NCI-H1048 (cell line): ENCODE data around the gene SEPHS2.
"Not testable (repeated sequence)": the region's sequence is repeated elsewhere in the genome, so short reads cannot be mapped to it uniquely, and the experiment has no call there.

Experiments used
- DNase-seq: peaks from one replicate; lab custom pipeline; 2025; lab: John Stamatoyannopoulos, UW

SEPHS2 gene

DNA sequence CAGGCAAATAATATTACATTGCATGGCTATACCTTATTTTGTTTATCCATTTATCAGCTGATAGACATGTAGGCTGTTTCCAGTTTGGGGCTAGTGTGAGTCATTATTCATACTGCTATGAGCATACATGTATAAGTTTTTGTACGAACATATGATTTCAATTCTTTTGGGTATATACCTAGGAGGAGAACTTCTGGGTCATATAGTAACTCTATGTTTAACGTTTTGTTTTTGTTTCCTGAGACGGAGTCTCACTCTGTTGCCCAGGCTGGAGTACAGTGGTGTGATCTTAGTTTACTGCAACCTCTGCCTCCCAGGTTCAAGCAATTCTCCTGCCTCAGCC is 24.5 kb upstream of the SEPHS2 start:
- DNase-seq = no peak

DNA sequence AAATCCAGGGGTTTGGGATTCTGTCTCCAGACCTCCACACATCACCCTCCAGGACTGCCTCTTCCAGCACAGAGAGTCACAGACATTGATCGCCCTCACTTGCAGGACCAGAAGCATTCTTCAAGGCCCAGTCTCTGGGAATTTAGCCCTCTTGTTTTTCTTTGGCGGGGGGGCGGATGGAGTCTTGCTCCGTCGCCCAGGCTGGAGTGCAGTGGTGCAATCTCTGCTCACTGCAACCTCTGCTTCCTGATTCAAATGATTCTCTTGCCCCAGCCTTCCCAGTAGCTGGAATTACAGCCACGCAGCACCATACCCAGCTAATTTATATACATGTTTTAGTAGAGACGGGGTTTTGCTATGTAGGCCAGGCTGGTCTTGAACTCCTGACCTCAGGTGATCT is 18.4 kb upstream of the SEPHS2 start:
- DNase-seq = no peak

DNA sequence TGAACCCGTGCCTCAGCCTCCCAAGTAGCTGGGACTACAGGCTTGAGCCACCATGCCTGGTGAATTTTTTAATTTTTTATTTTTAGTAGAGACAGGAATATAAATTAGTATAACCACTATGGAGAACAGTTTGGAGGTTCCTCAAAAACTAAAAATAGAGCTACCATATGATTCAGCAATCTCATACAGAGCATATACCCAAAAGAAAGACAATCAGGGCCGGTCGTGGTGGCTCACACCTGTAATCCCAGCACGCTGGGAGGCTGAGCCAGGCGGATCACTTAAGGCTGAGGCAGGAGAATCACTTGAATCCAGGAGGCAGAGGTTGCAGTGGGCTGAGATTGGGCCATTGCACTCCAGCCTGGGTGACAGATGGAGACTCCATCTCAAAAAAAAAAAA is 15.8 kb upstream of the SEPHS2 start:
- not testable (repeated sequence) for DNase-seq

DNA sequence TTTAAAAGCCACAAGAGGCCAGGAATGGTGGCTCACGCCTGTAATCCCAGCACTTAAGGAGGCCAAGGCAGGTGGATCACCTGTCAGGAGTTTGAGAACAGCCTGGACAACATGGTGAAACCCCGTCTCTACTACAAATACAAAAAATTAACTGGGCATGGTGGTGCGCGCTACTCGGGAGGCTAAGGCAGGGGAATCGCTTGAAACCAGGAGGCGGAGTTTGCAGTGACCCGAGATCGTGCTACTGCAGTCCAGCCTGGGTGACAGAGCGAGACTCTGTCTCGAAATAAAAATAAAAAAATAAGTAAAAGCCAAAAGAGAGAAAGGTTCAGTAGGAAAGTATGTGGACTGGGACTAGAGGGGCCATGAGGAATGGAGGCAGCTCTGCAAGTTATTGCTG is 13.8 kb upstream of the SEPHS2 start:
- DNase-seq = no peak

DNA sequence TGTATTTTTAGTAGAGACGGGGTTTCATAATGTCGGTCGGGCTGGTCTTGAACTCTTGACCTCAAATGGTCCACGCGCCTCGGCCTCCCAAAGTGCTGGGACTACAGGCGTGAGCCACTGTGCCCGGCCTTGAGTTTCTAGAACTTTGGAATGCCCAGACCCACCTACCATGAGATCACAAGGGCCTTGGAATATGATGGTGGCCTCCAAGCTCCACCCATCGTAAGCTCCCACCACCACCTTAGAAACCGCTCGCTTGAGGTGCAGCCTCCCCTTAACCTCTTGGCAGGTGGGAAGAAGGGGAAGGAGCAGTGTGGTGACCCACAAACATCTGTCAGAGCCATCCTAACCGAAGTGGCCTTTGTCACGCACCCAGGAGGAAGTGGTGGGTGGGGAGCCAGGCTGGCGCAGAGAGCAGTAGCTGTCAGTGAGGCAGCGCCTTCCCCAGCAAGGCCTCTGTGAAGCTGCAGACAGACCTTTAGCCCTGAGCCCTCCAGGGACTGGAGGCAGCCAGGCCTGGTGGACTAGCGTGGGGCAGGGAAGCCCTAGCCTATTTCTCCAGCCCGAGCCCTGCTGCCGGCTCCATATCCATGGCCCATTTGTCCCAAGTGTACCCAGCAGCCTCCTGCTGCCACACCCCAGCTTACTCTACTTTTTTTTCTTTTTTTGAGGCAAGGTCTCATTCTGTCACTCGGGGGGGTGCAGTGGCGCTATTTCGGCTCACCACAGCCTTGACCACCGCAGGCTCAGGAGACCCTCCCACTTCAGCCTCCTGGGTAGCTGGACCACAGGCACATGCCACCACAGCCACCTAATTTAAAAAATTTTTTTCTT is 13.1 kb upstream of the SEPHS2 start:
- no peak for DNase-seq

DNA sequence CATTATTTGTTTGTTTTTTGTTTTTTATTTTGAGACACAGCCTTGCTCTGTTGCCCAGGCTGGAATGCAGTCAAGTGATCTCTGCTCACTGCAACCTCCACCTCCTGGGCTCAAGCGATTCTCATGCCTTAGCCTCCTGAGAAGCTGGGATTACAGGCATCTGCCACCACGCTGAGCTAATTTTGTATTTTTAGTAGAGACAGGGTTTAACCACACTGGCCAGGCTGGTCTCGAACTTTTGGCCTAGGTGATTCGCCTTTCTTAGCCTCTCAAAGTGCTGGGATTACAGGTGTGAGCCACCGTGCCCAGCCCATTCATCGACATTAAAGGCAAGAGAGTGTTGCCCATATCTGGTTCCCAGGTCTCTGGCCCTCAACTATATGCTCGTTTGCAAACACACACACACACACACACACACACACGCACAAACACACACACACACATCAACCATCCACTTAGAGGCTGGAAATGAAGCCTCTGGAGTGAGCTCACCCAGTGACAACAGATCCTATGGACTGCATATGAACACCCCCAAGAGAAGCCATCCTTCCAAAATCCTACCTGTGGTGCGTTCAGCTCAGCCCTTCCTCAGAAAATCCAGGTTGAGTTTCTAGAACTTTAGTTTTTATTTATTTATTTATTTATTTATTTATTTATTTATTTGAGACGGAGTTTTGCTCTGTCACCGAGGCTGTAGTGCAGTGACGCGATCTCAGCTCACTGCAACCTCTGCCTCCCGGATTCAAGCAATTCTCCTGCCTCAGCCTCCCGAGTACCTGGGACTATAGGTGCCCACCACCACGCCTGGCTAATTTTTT is 12.3 kb upstream of the SEPHS2 start:
- DNase-seq = no peak

DNA sequence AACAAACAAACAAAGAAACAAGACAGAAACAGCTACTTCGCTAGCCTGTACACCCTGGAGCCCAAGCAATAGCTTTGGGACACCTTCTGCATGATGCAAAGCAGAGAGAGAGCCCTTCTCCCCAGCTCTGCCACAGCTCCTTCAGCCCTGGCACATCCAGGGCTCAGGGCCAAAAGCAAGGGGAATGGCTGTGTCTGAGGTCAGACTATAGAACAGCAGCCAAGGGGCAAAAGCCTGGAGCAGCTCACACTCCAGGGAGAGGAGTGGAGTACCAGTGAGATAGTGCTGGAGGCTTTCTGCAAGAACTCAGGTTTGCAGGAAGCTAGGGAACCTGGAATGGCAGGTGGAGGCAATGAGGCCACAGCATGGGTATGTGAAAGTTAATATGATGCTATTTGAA is 11.6 kb upstream of the SEPHS2 start:
- no peak for DNase-seq

DNA sequence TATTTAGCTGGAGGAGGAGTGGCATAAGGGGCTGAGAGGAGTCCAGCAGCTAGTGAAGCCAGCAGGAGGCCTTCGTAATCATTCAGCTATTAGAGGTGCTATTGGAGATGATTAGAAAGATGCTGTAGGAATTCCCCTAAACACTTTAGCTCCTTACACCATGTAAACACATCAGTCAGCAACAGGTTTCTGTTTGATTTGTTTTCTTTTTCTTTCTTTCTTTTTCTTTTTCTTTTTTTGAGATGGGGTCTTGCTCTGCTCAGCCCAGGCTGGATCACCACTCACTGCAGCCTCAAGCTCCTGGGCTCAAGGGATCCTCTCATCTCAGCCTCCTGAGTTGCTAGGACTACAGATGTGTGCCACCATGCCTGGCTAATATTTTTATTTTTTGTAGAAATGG is 10.6 kb upstream of the SEPHS2 start:
- no peak for DNase-seq

DNA sequence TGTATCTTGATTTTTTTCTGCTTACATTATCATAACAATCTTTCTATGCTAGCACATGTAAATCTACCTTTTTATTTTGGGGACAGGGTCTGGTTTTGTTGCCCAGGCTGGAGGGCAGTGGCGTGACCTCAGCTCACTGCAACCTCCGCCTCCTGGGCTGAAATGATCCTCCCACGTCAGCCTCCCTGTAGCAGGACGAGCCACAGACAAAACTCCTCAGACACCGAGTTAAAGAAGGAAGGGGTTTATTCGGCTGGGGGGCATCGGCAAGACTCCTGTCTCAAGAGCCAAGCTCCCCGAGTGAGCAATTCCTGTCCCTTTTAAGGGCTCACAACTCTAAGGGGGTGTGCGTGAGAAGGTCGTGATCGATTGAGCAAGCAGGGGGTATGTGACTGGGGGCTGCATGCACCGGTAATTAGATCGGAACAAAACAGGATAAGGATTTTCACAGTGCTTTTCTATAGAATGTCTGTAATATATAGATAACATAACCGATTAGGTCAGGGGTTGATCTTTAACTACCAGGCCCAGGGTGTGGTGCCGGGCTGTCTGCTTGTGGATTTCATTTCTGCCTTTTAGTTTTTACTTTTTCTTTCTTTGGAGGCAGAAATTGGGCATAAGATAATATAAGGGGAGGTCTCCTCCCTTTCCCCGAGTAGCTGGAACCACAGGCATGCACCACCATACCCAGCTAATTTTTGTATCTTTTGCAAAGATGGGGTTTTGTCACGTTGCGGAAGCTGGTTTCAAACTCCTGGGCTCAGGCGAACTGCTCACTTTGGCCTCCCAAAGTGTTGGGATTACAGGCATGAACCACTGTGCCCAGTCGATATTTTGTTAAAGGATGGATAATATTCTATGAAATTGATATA is 7.3 kb upstream of the SEPHS2 start:
- not testable (repeated sequence) for DNase-seq

DNA sequence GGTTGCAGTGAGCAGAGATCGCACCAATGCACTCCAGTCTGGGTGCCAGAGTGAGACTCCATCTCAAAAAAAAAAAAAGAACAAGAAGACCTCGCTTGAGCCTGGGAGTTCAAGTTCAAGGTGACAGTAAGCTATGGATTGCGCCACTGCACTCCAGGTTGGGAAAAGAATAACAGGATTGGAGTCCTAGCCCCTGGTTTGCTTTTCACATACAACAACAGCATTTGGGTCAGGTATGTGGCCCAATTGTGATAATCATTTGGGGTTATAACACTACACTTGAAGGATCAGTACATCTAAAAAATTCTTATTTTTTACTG is 3.4 kb upstream of the SEPHS2 start:
- DNase-seq = no peak

DNA sequence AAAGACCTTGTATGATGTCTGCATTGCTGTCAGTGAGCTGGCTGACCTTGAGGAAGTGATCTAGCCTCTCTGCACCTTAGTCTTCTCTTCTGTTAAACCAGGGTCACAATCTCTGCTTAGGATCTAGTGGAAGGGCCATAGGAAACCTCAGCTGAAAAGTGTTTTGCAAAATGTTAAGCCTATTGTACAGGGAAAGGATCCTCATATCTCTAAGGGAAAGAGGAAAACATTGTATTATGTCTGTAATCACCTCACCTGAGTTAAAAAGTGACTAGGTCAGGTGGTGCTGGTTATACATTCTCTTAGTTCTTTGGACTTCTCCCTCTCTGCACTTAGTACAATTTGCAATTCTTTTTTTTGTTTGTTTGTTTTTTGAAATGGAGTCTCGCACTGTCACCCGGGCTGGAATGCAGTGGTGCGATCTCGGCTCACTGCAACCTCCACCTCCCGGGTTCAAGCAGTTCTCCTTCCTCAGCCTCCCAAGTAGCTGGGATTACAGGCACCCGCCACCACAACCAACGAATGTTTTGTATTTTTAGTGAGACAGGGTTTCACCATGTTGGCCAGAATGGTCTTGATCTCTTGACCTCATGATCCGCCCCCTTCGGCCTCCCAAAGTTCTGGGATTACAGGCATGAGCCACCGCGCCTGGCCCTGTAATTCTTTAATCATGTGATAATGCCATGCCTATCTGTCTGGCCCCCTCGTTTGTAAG is 2.0 kb upstream of the SEPHS2 start:
- no peak for DNase-seq

DNA sequence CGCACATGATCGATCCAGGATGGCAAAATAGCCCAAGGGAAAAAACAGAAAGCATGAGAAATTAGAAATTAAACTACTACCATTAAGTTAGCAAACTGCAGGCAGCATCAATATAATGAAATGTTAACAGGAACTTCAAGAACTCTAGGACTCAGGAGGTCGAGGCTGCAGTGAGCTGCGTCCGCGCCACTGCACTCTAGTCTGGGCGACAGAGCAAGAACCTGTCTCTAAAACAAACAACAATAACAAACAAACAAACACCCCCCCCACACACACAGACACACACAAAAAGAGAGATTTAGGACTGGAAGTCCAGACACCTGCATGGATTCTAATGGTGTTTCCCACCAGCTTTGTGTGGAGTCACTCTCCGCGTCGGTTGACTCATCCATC is 525 bp upstream of the SEPHS2 start:
- no peak for DNase-seq

DNA sequence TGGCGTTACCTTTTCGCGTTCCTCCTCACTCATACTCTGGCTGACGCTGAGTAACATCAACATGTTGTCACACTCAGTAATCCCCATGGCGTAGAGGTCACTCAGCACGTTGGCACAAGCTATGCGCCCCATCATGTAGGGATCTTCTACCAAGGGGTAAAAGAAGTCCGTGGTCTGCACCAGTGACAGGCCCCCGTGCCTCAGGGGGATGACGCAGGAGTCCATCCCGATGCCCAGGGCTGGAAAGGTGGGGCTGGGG is 596 bp downstream of the SEPHS2 start:
- no peak for DNase-seq

DNA sequence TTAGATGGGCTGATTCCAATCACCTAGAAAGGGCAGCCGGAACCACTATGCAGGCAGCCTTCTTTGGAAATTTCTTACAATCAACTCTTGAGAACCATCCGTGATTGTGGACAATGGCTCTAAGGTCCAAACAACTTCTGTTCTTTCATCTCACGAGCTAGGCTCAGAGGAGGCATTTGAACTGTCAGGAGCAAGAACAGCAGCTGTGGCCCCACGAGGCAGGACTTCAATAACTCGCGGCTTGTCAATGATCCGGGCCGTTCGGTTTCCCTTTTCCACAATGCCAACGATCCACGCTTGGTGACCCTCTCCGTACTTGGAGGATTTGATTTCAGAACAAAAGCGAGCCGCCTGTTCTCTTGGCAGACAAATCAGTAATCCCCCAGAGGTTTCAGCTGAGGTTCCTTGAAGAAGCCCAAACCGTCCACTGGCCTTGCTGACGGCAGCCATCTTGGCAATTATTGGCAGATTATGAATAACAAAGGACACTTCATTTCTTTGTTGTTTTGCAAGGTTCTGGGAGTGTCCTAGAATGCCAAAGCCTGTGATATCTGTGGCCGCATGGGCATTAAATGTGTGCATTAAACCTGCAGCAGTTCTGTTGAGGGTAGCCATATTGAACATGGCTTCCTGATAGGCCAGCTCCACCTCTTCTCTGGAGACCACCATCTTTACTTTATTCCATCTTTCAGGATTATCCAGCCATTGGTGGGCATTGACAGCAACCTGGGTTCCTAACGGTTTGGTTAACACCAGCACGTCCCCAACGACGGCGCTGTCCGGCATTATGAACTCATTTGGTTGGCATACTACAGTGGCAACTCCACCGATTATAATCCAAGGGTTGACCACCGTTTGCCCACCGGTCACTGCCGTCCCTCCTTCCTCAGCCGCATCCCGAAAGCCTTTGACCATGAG is 1.2 kb downstream of the SEPHS2 start:
- no peak for DNase-seq

DNA sequence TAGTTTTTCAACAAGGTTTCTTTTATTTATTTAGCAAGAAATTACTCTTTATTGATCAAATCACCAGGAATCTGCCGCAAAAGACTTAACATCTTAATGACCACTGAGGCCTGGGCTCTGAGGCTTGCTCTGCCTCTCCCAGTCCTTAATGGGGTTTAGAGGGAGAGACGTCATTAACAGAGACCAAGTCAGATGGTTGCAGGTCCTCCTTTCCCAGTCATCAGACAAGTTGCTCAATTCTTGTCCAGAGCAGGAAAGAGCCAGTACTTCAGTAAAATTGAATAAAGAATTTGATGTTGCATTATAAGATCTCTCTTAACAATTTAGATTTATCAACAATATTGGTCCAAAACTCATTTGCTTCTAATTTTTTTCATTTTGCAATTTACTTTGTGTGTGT is 2.0 kb downstream of the SEPHS2 start:
- no peak for DNase-seq

DNA sequence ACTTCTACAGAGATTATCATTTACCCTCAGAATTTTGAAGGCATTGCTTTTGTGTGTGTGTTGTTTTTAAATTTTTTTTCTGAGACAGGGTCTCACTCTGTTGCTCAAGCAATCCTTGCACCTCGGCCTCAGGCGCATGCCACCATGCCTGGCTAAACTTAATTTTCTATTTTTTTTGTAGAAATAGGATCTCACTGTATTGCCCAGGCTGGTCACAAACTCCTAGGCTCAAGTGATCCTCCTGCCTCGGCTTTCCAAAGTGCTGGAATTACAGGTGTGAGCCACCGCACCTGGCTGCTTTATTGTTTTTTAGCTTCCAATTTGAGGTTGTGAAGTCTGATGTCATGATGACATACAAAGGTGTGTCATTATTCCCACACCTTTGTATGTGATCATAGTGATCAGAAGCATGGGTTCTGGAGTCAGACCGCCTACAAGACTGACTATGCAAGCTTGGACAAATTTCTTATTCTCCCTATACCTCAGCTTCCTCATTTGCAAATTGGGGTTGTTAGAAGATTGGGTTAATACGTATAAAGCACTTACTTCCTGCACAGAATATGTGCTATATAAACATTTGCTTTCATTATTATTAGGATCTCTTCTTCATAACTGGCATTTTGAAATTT is 5.8 kb downstream of the SEPHS2 start:
- DNase-seq = no peak

DNA sequence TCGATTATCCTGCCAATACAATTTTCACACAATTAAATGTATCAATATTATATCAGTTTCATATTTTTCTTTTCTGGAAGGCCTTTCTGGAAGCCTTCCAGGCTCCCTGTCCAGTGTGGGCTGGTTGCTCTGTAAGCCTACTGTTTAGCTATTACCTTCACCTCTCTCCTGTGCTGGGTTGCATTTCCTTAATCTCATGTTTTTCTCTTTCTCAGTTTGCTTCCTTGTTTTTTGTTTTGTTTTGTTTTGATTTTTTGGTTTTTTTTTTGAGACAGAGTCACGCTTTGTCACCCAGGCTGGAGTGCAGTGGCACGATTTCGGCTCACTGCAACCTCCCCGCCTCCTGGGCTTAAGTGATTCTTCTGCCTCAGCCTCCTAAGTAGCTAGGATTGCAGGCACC is 6.8 kb downstream of the SEPHS2 start:
- DNase-seq = no peak

DNA sequence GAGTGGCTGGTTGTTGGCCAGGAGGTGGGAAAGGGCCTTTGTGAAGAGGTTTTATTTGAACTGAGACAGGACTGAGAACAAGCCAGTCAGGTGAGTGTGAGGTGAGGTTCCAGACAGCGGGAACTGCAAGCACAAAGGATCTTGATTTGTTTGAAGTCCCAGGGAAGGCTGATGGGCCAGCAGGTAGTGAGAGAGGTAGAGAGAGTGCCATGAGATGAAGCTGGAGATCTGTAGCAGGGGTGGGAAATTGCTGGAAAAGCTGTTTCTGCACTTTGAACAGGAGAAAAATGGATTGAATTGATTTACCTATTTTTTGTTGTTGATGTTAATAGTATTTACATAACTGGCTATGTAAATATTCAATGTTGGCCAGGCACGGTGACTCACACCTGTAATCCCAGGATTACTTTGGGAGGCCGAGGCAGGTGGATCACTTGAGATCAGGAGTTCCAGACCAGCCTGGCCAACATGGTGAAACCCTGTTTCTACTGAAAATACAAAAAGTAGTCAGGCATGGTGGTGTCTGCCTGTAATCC is 8.1 kb downstream of the SEPHS2 start:
- no peak for DNase-seq

DNA sequence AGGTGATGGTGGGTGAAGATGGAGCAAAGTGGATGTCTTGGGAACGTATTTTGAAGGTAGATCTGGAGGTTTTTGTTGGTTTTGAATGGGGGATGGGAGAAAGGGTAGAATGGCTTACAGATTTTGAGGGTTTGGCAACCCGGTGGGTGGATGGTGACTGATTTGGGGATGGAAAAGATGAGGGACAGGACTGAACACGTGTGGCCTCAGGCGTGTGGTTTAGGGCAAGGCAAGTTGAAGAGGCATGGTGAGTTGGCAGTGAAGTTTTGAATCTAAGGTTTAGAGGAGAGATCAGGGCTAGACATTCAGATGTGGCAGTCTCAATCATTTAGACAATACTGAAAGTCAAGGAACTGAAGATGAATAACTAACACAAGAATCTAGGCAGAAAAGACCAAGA is 10.8 kb downstream of the SEPHS2 start:
- no peak for DNase-seq

DNA sequence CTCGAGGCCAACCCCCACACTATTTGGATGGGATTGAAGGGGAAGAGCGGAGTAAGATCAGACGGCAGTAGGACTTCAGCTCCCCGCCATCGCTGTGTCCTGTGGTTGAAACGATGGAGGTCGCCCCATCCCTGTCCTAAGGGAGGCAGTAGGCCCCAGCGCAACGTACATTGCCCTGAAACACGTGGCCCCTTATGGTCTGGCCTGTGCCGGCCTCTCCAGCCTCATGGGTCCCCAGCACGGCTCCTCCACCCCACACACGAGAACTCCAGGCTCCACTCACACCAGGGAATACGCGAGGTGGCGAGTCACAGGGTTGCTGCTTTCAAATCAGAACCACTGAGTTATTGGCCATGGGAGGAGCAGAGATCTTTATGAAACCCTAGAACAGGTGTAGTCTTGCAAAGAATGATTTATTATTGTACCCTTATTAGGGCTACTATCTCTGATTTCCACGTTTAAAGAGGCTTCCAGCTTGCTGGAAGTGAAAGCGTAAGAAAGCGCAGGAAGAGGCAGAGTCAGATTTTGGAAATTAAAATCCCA is 15.2 kb downstream of the SEPHS2 start:
- DNase-seq = no peak
